GM18907 (cell line): ENCODE results near the gene ITPR1.
"Not testable (repeated sequence)": the region's sequence is repeated elsewhere in the genome, so short reads cannot be mapped to it uniquely, and the experiment has no call there.

Experiments used
- ATAC-seq: cut with Tn5 transposase; IDR thresholded peaks from one replicate; pipeline ENCODE4 v1.9.1; 2021; ENCODE audit warnings: mild to moderate bottlenecking, moderate library complexity; ENCODE audit not compliant: unreplicated experiment

ITPR1 gene

DNA sequence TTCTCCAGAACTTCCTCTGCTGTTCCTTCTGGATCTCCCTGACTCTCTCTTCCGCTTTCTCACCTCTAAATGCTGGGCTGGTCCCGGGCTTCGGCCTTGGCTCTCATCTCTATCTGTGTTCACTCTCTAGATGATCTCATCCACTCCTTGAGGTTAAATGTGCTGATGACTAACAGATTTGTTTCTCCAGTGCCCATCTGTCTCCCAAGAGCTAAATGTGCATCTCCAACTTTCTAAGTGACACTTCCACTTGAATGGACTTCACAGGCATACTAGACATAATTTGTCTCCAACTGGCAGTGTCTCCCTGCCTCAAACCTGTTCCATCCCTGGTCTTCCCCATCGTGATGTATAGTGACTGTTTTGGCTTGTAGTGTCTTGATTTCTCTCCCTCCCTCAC lies 95.3 kb downstream of the ITPR1 start:
- ATAC-seq: no peak

GRCh38 chr3:4589475-4590097 lies 96.4 kb downstream of the ITPR1 start:
- ATAC-seq: no peak

DNA sequence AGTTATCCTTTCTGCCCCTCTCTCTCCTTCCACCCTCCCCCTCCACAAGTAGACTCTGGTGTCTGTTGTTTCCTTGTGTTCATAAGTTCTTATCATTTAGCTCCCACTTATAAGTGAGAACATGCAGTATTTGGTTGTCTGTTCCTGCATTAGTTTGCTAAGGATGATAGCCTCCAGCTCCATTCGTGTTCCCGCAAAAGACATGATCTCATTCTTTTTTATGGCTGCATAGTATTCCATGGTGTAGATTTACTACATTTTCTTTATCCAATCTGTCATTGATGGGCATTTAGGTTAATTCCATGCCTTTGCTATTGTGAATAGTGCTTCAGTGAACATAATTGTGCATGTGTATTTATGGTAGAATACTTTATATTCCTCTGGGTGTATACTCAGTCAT lies 97.7 kb downstream of the ITPR1 start:
- not testable (repeated sequence) for ATAC-seq

GRCh38 chr3:4591669-4592068 lies 98.5 kb downstream of the ITPR1 start:
- ATAC-seq: no peak

DNA sequence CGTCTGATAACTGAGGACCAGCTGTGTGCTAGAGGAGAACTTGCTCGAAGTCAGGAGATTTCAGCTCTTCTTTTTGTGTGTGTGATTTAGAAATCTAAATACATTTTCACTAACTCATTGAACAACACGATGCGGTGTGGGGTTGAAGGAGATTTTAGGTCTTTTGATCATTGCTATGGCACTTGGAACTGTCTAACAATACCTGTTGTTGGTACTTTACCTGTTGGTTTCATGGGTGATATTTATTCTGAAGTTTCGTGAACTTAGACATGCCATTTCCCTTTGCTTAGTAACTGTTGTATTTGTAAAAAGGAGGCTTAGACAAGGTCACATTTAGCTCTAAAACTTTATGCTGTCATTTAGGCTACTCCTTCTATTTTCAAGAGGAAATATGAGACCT lies 99.9 kb downstream of the ITPR1 start:
- ATAC-seq: no peak

DNA sequence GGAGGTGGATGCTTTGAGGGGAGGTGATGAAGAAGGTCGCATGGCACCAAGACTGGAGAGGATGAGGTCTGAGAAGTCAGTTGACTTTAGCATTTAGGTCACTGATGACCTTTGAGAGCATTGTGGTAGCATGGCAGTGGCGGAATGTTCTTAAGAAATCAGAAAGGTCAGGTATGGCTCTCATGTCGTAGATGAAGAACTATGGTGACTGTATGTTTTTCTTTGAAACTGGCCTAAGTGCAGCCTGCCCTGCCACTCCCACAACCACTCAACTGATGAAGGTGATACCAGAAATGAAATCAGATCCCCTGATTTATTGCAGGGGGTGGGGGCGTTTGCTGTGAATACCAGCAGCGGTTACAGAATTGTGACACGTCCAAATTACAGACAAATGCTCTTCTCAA lies 102.6 kb downstream of the ITPR1 start:
- no peak for ATAC-seq

DNA sequence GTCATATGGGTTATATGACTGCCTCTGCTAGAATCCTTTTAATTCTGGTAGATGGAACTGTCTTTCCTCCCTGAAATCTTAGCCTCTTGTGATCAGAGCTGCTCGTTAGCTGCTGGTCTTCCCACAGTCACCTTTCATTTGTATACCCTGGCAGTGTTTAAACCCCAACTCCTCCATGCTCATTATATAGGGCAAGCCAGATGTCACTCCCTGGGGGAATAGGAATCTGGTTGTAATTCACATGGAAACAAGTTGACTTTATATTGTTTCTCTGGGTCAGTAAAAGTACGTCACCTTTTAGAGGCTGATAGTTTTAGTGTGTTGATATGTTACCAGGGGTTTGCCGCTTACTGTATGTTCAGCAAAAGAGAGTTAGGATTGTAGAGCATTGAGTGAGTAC lies 103.5 kb downstream of the ITPR1 start:
- no peak for ATAC-seq

GRCh38 chr3:4597208-4597985 lies 104.2 kb downstream of the ITPR1 start:
- ATAC-seq: no peak

- not testable (repeated sequence) for ATAC-seq
Measured at GRCh38 chr3:4598232-4598631, 105.1 kb downstream of the ITPR1 start.

GRCh38 chr3:4599612-4600011 lies 106.5 kb downstream of the ITPR1 start:
- no peak for ATAC-seq

DNA sequence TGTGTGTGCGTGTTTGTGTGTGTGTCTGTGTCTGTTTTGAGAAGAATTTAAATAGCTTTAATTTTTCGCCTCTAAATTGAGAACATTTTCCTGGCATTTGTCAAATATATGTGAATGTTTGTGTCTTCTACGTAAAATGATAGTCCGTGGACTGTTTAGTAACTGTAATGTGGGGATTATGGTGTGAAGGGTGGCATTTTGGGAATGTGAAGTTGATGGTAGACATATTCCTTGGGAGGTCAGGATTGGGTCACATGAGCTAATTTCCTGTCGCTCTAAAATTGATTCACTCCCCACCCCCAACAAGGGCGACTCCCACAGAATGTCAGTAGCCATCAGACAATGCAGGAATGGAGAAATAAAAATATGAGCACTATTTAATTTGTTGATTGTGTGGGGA lies 107.3 kb downstream of the ITPR1 start:
- no peak for ATAC-seq

DNA sequence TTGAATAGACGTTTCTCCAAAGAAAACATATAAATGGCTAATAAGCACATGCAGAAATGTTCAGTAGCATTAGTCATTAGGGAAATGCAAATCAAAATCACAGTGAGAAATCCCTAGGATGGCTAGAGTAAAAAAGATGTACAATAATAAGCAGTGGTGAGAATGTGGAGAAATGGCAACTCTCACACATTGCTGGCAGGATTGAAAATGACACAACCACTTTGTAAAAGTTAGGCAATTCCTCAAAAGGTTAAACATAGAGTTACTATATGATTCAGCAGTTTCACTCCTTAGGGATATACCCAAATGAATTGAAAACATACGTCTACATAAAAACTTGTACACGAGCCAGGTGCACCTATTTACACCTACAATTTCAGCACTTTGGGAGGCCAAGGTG lies 108.7 kb downstream of the ITPR1 start:
- ATAC-seq: no peak

DNA sequence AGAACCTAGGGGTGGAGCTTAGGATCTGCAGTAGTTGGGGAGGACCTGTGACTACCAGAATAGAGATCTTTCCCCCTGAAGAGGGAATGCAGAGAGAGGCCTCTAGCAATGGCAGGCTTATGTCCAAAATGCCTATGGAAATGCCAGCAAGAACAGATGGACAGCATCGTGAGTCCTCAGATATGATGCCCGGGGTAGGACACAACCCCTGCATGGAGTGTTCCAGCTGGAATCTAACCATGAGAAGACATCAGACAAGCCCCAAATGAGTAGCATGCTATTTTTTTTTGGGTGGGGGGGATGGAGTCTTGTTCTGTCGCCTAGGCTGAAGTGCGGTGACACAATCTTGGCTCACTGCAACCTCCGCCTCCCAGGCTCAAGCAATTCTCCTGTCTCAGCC lies 111.5 kb downstream of the ITPR1 start:
- ATAC-seq: no peak

GRCh38 chr3:4606911-4607310 lies 113.8 kb downstream of the ITPR1 start:
- no peak for ATAC-seq

DNA sequence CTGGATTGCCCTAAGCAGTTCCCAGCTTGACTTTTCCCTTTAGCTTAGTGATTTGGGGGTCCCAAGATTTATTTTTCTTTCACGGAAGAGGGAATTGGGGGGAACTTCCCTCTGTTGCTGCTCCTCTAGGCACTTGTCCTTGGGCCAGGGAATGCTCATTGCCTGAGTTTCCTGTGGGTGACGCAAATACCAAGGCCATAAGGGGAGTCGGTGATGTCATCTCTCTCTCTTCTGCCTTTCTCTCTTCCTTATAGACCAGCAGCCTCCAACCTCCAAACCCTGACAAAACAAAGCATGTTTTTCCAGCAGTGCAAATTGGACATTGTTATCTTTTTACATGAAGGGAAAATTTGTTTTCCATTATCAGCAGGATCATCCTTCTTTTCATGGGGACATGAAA lies 120.2 kb downstream of the ITPR1 start:
- no peak for ATAC-seq

DNA sequence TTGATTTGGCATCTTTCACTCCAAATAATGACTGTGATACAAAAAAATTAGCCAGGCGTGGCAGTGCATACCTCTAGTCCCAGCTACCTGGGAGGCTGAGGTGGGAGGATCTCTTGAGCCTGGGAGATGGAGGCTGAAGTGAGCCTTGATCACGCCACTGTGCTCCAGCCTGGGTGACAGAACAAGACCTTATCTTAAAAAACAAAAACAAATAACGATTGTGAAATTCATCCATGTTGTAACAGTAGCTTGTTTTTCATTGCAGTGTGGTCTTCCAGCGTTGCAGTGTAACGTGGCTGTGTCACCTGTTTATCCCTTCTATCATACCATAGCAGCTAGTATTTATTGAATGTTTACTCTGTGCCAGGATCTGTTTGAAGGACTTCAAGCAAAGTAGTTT lies 120.9 kb downstream of the ITPR1 start:
- no peak for ATAC-seq

GRCh38 chr3:4614927-4615326 lies 121.8 kb downstream of the ITPR1 start:
- ATAC-seq: no peak

GRCh38 chr3:4615750-4616149 lies 122.6 kb downstream of the ITPR1 start:
- ATAC-seq: no peak

GRCh38 chr3:4623421-4623999 lies 130.4 kb downstream of the ITPR1 start:
- ATAC-seq: no peak

GRCh38 chr3:4627651-4628375 lies 134.7 kb downstream of the ITPR1 start:
- no peak for ATAC-seq

DNA sequence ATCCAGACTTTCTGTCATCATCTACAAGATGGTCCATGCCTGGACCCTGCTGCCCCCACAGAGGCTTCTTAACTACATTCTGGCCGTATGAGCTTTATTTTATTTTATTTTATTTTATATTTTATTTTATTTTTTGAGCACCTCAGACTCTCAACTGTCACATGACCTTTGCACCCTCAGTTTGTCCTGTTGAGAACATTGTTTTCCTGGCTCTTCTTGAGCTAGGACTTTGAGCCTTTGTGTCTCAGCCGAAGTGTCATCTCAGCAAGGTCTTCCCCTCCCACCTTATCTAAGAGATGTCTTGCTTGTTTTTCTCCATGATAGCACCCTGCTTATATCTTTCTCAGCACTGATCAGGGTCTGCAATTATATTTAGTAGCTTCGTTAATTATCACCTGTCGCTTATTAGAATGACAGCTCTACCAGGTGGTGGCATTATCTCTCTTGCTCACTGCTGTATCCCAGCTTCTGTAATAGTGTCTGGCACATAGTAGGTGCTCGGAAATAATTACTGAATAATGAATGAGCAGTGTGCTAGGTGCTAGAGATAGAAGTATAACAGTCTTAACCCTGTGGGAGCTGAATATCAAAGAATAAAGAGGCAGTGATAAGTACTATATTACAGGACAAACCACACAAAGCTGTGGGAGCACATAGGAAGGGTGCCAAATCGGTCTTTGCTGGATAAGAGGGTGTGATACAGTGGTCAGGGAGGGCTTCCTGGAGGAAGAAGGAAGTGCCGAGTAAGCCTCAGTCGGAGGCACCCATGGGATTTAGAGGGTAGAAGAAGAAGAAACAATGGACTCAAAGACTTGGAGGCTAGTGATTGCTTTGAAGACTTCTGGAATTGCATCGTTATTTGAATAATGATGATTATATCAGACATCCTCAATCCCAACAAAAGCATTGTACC lies 136.2 kb downstream of the ITPR1 start:
- no peak for ATAC-seq
